ENCODE measurements around the gene ARHGEF17.

Gene ARHGEF17

GRCh38 chr11:73391665-73392064 is 83.6 kb downstream of the ARHGEF17 start:
- Histone ChIP-seq H2BK5ac (ENCODE audit: low read depth, low read length, poor library complexity) (no peak overlapping the region), H3K27me3 (ENCODE audit: insufficient read depth, low read length) (no peaks in the 10 kb centered on the region), H3K27ac (ENCODE audit: low read depth, low read length) (no peak overlapping the region), H3K79me2 (ENCODE audit: control insufficient read depth, insufficient read depth, low read length, poor library complexity) (no peaks in the 10 kb centered on the region), H3K14ac (ENCODE audit: low read length) (no peak overlapping the region), H4K12ac (ENCODE audit: low read depth, low read length) (no peak overlapping the region), H3K4me2 (ENCODE audit: low read length) (no peak overlapping the region), H3K4me1 (ENCODE audit: control insufficient read depth in 1 of 2, insufficient read depth in 2 of 2, low read length in 2 of 2) (peaks cover 2 to 6% of the 10 kb centered on the region in 2 experiments), H3K4ac (ENCODE audit: low read depth, low read length) (no peak overlapping the region), H4K91ac (ENCODE audit: low read depth, low read length) (no peak overlapping the region), H3K4me3 (ENCODE audit: low read depth, low read length) (no peak overlapping the region), H3K23ac (ENCODE audit: low read length) (no peak overlapping the region), H2BK120ac (ENCODE audit: insufficient read depth, low read length, poor library complexity) (no peak overlapping the region), H3K9me3 (ENCODE audit: insufficient read depth, low read depth, low read length) (peaks cover 4% of the 10 kb centered on the region), H3K36me3 (ENCODE audit: control insufficient read depth in 1 of 2, insufficient read depth in 2 of 2, low read length in 2 of 2) (peaks cover 26 to 38% of the 10 kb centered on the region in 2 experiments), H2AFZ (ENCODE audit: insufficient read depth, low read length, poor library complexity) (no peak overlapping the region), H3K79me1 (ENCODE audit: low read length) (no peaks in the 10 kb centered on the region), H3K9ac (ENCODE audit: low read length) (no peak overlapping the region), H2AK5ac (ENCODE audit: low read length) (no peak overlapping the region), H4K8ac (ENCODE audit: low read depth, low read length) (no peak overlapping the region), H2BK12ac (ENCODE audit: low read length) (no peak overlapping the region), H3K18ac (ENCODE audit: low read length) (no peak overlapping the region)
- WGBS (ENCODE audit: extremely low coverage, insufficient coverage, insufficient read length) = no CpG with 5 or more reads among the region's 10 CpGs
- peak in 1 of 2 donors; percentile 56 for DNase-seq

GRCh38 chr11:73392108-73393010 is 84.3 kb downstream of the ARHGEF17 start:
- WGBS (ENCODE audit: extremely low coverage, insufficient coverage, insufficient read length) = no CpG with 5 or more reads among the region's 31 CpGs
- Histone ChIP-seq H3K4me1 (ENCODE audit: control insufficient read depth in 1 of 2, insufficient read depth in 2 of 2, low read length in 2 of 2) (peaks cover 2 to 6% of the 10 kb centered on the region in 2 experiments), H3K27me3 (ENCODE audit: insufficient read depth, low read length) (no peaks in the 10 kb centered on the region), H3K27ac (ENCODE audit: low read depth, low read length) (no peak overlapping the region), H3K23ac (ENCODE audit: low read length) (no peak overlapping the region), H2AFZ (ENCODE audit: insufficient read depth, low read length, poor library complexity) (no peak overlapping the region), H3K79me1 (ENCODE audit: low read length) (no peaks in the 10 kb centered on the region), H2AK5ac (ENCODE audit: low read length) (no peak overlapping the region), H2BK120ac (ENCODE audit: insufficient read depth, low read length, poor library complexity) (no peak overlapping the region), H2BK12ac (ENCODE audit: low read length) (no peak overlapping the region), H3K14ac (ENCODE audit: low read length) (no peak overlapping the region), H4K8ac (ENCODE audit: low read depth, low read length) (no peak overlapping the region), H3K4me2 (ENCODE audit: low read length) (no peak overlapping the region), H3K79me2 (ENCODE audit: control insufficient read depth, insufficient read depth, low read length, poor library complexity) (no peaks in the 10 kb centered on the region), H3K4me3 (ENCODE audit: low read depth, low read length) (no peak overlapping the region), H4K91ac (ENCODE audit: low read depth, low read length) (no peak overlapping the region), H3K4ac (ENCODE audit: low read depth, low read length) (no peak overlapping the region), H3K18ac (ENCODE audit: low read length) (no peak overlapping the region), H3K36me3 (ENCODE audit: control insufficient read depth in 1 of 2, insufficient read depth in 2 of 2, low read length in 2 of 2) (peaks cover 29 to 41% of the 10 kb centered on the region in 2 experiments), H4K12ac (ENCODE audit: low read depth, low read length) (no peak overlapping the region), H3K9ac (ENCODE audit: low read length) (no peak overlapping the region), H3K9me3 (ENCODE audit: insufficient read depth, low read depth, low read length) (peaks cover 6% of the 10 kb centered on the region), H2BK5ac (ENCODE audit: low read depth, low read length, poor library complexity) (no peak overlapping the region)
- no peak for DNase-seq

GRCh38 chr11:73393011-73393380 is 84.9 kb downstream of the ARHGEF17 start:
- no CpG with 5 or more reads among the region's 7 CpGs for WGBS (ENCODE audit: extremely low coverage, insufficient coverage, insufficient read length)
- no peak overlapping the region for H3K4me2 ChIP-seq (ENCODE audit: low read length)

GRCh38 chr11:73393479-73394415 is 85.7 kb downstream of the ARHGEF17 start:
- no CpG with 5 or more reads among the region's 16 CpGs for WGBS (ENCODE audit: extremely low coverage, insufficient coverage, insufficient read length)
- Histone ChIP-seq H3K4me1 (ENCODE audit: control insufficient read depth in 1 of 2, insufficient read depth in 2 of 2, low read length in 2 of 2) (peaks cover 0 to under 1% of the 10 kb centered on the region in 2 experiments), H3K9ac (ENCODE audit: low read length) (no peak overlapping the region), H4K12ac (ENCODE audit: low read depth, low read length) (no peak overlapping the region), H2AK5ac (ENCODE audit: low read length) (no peak overlapping the region), H4K91ac (ENCODE audit: low read depth, low read length) (no peak overlapping the region), H4K8ac (ENCODE audit: low read depth, low read length) (no peak overlapping the region), H2BK5ac (ENCODE audit: low read depth, low read length, poor library complexity) (no peak overlapping the region), H3K27ac (ENCODE audit: low read depth, low read length) (no peak overlapping the region), H3K27me3 (ENCODE audit: insufficient read depth, low read length) (no peaks in the 10 kb centered on the region), H3K9me3 (ENCODE audit: insufficient read depth, low read depth, low read length) (peaks cover 8% of the 10 kb centered on the region), H2BK120ac (ENCODE audit: insufficient read depth, low read length, poor library complexity) (no peak overlapping the region), H2BK12ac (ENCODE audit: low read length) (no peak overlapping the region), H3K4me3 (ENCODE audit: low read depth, low read length) (no peak overlapping the region), H3K36me3 (ENCODE audit: control insufficient read depth in 1 of 2, insufficient read depth in 2 of 2, low read length in 2 of 2) (peaks cover 29 to 39% of the 10 kb centered on the region in 2 experiments), H3K14ac (ENCODE audit: low read length) (no peak overlapping the region), H3K23ac (ENCODE audit: low read length) (no peak overlapping the region), H3K18ac (ENCODE audit: low read length) (no peak overlapping the region), H3K4me2 (ENCODE audit: low read length) (no peak overlapping the region), H3K79me1 (ENCODE audit: low read length) (no peaks in the 10 kb centered on the region), H2AFZ (ENCODE audit: insufficient read depth, low read length, poor library complexity) (no peak overlapping the region), H3K79me2 (ENCODE audit: control insufficient read depth, insufficient read depth, low read length, poor library complexity) (no peaks in the 10 kb centered on the region), H3K4ac (ENCODE audit: low read depth, low read length) (no peak overlapping the region)
- DNase-seq = peak; percentile 89 to 90

More at GRCh38 chr11:73393011-73393380, 84.9 kb downstream of the ARHGEF17 start:
- Histone ChIP-seq H2BK5ac (ENCODE audit: low read depth, low read length, poor library complexity) (no peak overlapping the region), H3K4me3 (ENCODE audit: low read depth, low read length) (no peak overlapping the region), H3K18ac (ENCODE audit: low read length) (no peak overlapping the region), H3K27me3 (ENCODE audit: insufficient read depth, low read length) (no peaks in the 10 kb centered on the region), H3K9ac (ENCODE audit: low read length) (no peak overlapping the region), H2AK5ac (ENCODE audit: low read length) (peak overlapping the region; percentile 7), H4K91ac (ENCODE audit: low read depth, low read length) (no peak overlapping the region), H3K4ac (ENCODE audit: low read depth, low read length) (no peak overlapping the region), H3K27ac (ENCODE audit: low read depth, low read length) (no peak overlapping the region), H4K12ac (ENCODE audit: low read depth, low read length) (no peak overlapping the region), H4K8ac (ENCODE audit: low read depth, low read length) (no peak overlapping the region), H2BK120ac (ENCODE audit: insufficient read depth, low read length, poor library complexity) (no peak overlapping the region), H3K23ac (ENCODE audit: low read length) (no peak overlapping the region), H2BK12ac (ENCODE audit: low read length) (no peak overlapping the region), H3K4me1 (ENCODE audit: control insufficient read depth in 1 of 2, insufficient read depth in 2 of 2, low read length in 2 of 2) (peaks cover 2 to 4% of the 10 kb centered on the region in 2 experiments), H3K36me3 (ENCODE audit: control insufficient read depth in 1 of 2, insufficient read depth in 2 of 2, low read length in 2 of 2) (peaks cover 29 to 39% of the 10 kb centered on the region in 2 experiments), H3K79me2 (ENCODE audit: control insufficient read depth, insufficient read depth, low read length, poor library complexity) (no peaks in the 10 kb centered on the region), H3K79me1 (ENCODE audit: low read length) (no peaks in the 10 kb centered on the region), H3K9me3 (ENCODE audit: insufficient read depth, low read depth, low read length) (peaks cover 8% of the 10 kb centered on the region), H2AFZ (ENCODE audit: insufficient read depth, low read length, poor library complexity) (no peak overlapping the region), H3K14ac (ENCODE audit: low read length) (no peak overlapping the region)
- no peak for DNase-seq
